Activated CD4-positive, alpha-beta T cell treated with anti-CD3 and anti-CD28 coated beads, Interleukin-2, amount 10 ng/mL, durations not matched to agents 24 days and 14 days (primary cell): ENCODE results near the gene USP40. TPM values are rescaled to one million over a fixed set of nuclear protein-coding genes. Genes with fewer than 3 reads are reported as not detected.
"Not testable (repeated sequence)": the region's sequence is repeated elsewhere in the genome, so short reads cannot be mapped to it uniquely, and the experiment has no call there.

Experiments
- DNase-seq: peaks from one replicate; pipeline ENCODE4 v3.0.0; 2022
- H3K27ac Mint-ChIP-seq: one replicate; pipeline ENCODE4 v1.8.0; 2022; ENCODE audit warnings: mild to moderate bottlenecking, mixed read lengths
- H3K27me3 Mint-ChIP-seq: one replicate; pipeline ENCODE4 v1.8.0; 2022; ENCODE audit warnings: mixed read lengths
- H3K36me3 Mint-ChIP-seq: one replicate; pipeline ENCODE4 v1.8.0; 2022; ENCODE audit warnings: low read depth, mild to moderate bottlenecking, mixed read lengths
- H3K4me1 Mint-ChIP-seq: one replicate; pipeline ENCODE4 v1.8.0; 2021; ENCODE audit warnings: mixed read lengths
- H3K4me3 Mint-ChIP-seq: one replicate; pipeline ENCODE4 v1.8.0; 2022; ENCODE audit warnings: mild to moderate bottlenecking, moderate library complexity, mixed read lengths
- H3K9me3 Mint-ChIP-seq: one replicate; pipeline ENCODE4 v1.8.0; 2021; ENCODE audit warnings: mixed read lengths
- intact Hi-C: fragments of 100-400 bp; cut with micrococcal nuclease; formaldehyde crosslinking; loops from one replicate; pipeline ENCODE4 v1.15.1; 2023
- total RNA-seq: library from RNA; stranded (reverse); gene quantifications from 2 replicates; pipeline ENCODE4 v1.2.3, GENCODE V29; 2022

USP40 gene, protein sequence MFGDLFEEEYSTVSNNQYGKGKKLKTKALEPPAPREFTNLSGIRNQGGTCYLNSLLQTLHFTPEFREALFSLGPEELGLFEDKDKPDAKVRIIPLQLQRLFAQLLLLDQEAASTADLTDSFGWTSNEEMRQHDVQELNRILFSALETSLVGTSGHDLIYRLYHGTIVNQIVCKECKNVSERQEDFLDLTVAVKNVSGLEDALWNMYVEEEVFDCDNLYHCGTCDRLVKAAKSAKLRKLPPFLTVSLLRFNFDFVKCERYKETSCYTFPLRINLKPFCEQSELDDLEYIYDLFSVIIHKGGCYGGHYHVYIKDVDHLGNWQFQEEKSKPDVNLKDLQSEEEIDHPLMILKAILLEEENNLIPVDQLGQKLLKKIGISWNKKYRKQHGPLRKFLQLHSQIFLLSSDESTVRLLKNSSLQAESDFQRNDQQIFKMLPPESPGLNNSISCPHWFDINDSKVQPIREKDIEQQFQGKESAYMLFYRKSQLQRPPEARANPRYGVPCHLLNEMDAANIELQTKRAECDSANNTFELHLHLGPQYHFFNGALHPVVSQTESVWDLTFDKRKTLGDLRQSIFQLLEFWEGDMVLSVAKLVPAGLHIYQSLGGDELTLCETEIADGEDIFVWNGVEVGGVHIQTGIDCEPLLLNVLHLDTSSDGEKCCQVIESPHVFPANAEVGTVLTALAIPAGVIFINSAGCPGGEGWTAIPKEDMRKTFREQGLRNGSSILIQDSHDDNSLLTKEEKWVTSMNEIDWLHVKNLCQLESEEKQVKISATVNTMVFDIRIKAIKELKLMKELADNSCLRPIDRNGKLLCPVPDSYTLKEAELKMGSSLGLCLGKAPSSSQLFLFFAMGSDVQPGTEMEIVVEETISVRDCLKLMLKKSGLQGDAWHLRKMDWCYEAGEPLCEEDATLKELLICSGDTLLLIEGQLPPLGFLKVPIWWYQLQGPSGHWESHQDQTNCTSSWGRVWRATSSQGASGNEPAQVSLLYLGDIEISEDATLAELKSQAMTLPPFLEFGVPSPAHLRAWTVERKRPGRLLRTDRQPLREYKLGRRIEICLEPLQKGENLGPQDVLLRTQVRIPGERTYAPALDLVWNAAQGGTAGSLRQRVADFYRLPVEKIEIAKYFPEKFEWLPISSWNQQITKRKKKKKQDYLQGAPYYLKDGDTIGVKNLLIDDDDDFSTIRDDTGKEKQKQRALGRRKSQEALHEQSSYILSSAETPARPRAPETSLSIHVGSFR
- total RNA-seq = 11.3 and 12.8 TPM in 2 replicates

DNA sequence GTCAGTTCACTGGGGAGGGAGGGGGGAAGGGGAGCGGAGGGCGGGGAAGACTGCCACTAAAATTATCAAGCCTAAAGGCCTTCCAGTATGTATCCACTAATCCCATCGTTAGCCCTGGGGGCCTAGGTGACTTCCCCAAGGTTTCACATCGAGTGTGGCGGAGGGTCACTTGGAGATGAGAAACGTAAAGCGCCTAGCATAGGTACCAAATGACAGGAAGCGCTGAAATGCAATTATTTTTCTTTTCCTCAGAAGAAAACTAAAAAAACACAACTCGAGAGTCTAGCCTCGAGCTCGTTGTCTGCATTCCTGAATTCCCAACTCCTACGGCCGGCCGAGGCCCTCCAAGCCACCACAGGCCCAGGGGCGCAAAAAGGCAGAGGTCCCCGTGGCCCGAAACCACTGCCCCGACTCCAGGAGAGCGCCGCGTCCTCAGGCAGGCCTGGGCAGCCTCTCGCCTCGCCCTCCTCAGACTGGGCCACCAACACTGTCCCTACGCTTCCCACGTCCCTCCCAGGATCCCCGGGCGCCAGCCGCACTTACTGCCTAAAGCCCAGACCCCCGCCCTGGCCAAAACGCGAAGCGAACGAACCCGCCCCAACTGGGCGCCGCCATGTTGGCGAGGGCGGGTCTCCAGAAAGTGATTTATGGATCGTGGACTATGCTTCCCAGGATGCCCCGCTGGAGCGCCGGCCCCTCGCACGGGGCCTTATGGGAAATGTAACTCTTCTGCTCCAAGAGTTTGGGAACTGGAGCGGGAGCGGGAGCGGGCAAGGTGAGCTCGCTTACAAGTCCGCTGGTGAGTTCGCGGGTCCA is at the start of gene USP40:
Gene USP40, minus strand, starts transcription at position 642 of the 816 bp plus-strand sequence. CDS start 1,228 bp downstream, outside the sequence.
- H3K9me3 Mint-ChIP-seq = no peaks in the 10 kb centered on the region
- peak within 1 kb of the TSS; percentile 95 for H3K27ac Mint-ChIP-seq
- H3K27me3 Mint-ChIP-seq = peaks cover 22% of the 10 kb centered on the region
- H3K36me3 Mint-ChIP-seq = peaks cover 4% of the 10 kb centered on the region
- DNase-seq = peak; percentile 87
- intact Hi-C loops = loop anchor here (10.0 kb wide), 1 partner anchor 1952 kb away; no protein-coding TSS in a partner anchor
- peaks cover 12% of the 10 kb centered on the region for H3K4me1 Mint-ChIP-seq
- peak within 1 kb of the TSS; percentile 95 for H3K4me3 Mint-ChIP-seq

DNA sequence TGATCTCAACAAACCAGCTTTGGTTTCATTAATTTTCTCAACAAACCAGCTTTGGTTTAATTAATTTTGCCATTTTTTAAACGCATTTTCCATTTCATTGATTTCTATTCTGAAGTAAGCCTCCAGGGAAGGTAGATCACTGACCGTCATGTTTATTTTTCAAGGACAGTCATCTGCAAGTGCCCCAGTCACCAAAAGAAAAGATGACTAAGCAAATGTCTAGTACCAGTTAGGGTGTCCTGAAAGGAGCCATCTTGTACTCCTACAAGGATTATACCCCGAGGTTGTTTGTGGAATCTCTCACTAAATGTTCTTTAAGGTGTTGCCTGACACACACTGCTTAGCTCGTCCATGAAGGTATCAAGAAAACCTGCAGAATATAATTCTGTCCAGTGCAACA is 44.7 kb upstream of the USP40 start:
- no peak overlapping the region for H3K4me3 Mint-ChIP-seq
- H3K4me1 Mint-ChIP-seq = no peaks in the 10 kb centered on the region
- no peak overlapping the region for H3K27ac Mint-ChIP-seq

DNA sequence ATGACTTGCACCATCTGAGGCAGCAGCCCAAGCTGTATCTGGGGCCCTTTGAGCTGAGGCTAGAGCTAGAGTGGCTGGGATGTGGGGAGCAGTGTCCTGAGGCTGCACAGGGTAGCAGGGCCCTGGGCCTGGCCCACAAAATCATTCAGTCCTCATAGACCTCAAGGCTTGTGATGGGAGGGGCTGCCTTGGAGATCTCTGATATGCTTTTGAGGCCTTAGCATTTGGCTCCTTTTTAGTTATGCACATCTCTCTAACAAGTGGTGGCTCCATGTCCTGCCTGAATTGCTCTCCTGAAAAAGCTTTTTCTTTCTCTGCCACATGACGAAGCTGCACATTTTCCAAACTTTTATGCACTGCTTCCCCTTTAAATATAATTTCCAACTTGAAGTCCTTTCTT is 39.1 kb upstream of the USP40 start:
- no peak for DNase-seq
- peaks cover 8% of the 10 kb centered on the region for H3K27me3 Mint-ChIP-seq
- no peaks in the 10 kb centered on the region for H3K9me3 Mint-ChIP-seq
- intact Hi-C loops = no loop called here
- H3K36me3 Mint-ChIP-seq = no peaks in the 10 kb centered on the region
- no peak overlapping the region for H3K27ac Mint-ChIP-seq
- no peak overlapping the region for H3K4me3 Mint-ChIP-seq
- H3K4me1 Mint-ChIP-seq = no peaks in the 10 kb centered on the region

More for the DNA sequence above, 44.7 kb upstream of the USP40 start:
- Mint-ChIP-seq H3K9me3 (peaks cover 29% of the 10 kb centered on the region), H3K36me3 (no peaks in the 10 kb centered on the region), H3K27me3 (peaks cover 19% of the 10 kb centered on the region)
- intact Hi-C loops = no loop called here
- no peak for DNase-seq

DNA sequence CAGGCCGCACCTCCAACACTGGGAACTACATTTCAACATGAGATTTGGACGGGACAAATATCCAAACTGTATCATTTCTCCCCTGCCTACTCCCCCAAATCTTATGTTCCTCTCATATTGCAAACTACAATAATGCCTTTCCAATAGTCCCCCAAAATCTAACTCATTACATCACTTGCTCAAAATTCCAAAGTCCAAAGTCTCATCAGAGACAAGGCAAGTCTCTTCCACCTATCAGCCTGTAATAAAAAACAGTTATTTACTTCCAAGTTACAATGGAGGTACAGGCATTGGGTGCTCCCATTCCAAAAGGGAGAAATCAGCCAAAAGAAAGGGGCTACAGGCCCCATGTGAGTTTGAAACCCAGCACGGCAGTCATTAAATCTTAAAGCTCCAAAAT is 38.2 kb upstream of the USP40 start:
- Mint-ChIP-seq H3K36me3 (no peaks in the 10 kb centered on the region), H3K27ac (no peak overlapping the region), H3K9me3 (no peaks in the 10 kb centered on the region), H3K4me1 (no peaks in the 10 kb centered on the region), H3K4me3 (no peak overlapping the region), H3K27me3 (peaks cover 11% of the 10 kb centered on the region)
- intact Hi-C loops = no loop called here
- no peak for DNase-seq

DNA sequence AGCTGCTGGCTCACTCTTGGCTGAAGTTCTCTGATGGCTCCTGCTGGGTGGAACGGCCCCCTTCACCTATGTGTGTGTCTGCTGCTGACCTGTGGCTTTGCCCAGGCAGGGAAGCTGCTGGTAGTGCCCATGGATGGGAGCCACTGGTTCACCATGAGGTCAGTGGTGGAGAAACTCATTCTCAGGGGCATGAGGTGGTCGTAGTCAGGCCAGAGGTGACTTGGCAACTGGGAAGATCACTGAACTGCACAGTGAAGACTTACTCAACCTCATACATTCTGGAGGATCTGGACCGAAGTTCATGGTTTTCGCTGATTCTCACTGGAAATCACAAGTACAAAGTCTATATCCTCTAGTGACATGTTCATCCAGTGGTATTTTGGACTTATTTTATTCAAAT is 36.9 kb upstream of the USP40 start:
- no peaks in the 10 kb centered on the region for H3K36me3 Mint-ChIP-seq
- no peaks in the 10 kb centered on the region for H3K4me1 Mint-ChIP-seq
- no peak overlapping the region for H3K27ac Mint-ChIP-seq
- no peak for DNase-seq
- no peaks in the 10 kb centered on the region for H3K9me3 Mint-ChIP-seq
- intact Hi-C loops = no loop called here
- H3K4me3 Mint-ChIP-seq = no peak overlapping the region
- H3K27me3 Mint-ChIP-seq = peaks cover 15% of the 10 kb centered on the region

DNA sequence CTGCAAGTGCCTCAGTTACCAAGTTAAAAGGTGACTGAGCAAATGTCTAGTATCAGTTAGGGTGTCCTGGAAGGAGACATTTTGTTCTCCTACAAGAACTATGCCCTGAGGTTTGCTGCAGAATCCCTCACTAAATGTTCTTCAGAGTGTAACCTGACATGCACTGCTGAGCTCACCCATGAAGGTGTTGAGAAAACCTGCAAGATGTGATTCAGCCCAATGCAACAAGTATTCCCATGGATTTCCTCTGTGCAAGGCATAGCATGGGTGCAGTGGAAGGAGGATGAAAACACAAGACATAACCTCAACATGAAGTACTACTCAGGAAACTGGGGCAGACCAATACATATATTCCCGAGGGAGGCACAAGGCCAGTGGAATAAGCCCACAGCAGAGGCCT is 35.5 kb upstream of the USP40 start:
- Mint-ChIP-seq H3K27ac (no peak overlapping the region), H3K9me3 (no peaks in the 10 kb centered on the region), H3K4me1 (no peaks in the 10 kb centered on the region), H3K4me3 (no peak overlapping the region), H3K27me3 (peaks cover 14% of the 10 kb centered on the region), H3K36me3 (no peaks in the 10 kb centered on the region)
- intact Hi-C loops = no loop called here
- DNase-seq = peak; percentile 35

DNA sequence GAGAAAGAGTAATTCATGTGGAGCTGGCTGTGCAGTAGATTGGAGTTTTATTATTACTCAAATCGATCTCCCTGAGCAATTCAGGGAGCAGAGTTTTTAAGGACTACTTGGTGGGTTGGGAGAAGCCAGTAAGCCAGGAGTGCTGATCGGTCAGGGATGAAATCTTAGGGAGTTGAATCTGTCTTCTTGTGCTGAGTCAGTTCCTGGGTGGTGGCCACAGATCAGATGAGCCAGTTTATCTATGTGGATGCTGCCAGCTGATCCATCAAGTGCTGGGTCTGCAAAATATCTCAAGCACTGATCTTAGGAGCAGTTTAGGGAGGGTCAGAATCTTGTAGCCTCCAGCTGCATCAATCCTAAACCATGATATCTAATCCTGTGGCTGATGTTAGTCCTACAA is 33.8 kb upstream of the USP40 start:
- intact Hi-C loops = no loop called here
- Mint-ChIP-seq H3K36me3 (no peaks in the 10 kb centered on the region), H3K27ac (no peak overlapping the region), H3K4me1 (no peaks in the 10 kb centered on the region), H3K4me3 (no peak overlapping the region), H3K27me3 (peaks cover 14% of the 10 kb centered on the region), H3K9me3 (no peaks in the 10 kb centered on the region)
- peak; percentile 34 for DNase-seq

DNA sequence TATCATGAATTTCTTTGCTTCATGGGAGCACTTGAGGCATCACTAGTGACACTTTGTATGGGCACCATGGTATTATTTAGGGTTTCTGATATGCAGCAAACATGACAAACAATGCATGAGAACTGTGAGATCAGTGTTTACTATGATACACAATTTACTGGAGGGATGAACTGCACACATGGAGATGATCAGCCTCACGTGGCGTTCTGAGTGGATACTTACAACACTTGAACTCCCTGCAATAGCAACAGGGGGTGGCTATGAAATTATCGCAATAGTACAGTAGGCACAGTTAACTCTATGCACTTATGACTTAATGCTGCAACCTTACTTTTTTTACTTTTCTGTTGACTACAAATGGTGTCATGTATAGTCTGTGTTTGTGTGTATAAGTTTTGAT is 32.4 kb upstream of the USP40 start:
- Mint-ChIP-seq H3K9me3 (no peaks in the 10 kb centered on the region), H3K27me3 (peaks cover 14% of the 10 kb centered on the region), H3K4me1 (no peaks in the 10 kb centered on the region), H3K4me3 (no peak overlapping the region), H3K36me3 (no peaks in the 10 kb centered on the region), H3K27ac (no peak overlapping the region)
- no peak for DNase-seq
- intact Hi-C loops = no loop called here

DNA sequence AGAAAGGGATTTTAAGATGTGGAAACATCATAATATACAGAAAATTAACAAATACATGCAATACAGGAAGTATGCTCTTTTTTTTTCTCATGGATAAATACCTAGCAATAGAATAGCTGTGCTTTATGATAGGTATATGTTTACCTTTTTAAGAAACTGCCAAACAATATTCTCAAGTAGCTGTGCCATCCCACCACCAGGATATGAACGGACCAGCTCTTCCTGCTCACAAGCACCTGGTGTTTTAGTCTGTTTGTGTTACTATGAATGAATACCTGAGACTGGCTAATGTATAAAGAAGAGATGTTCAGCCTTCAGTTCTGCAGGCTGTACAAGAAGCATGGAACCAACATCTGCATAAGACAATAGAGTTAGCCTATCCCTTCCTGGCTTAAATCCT is 30.9 kb upstream of the USP40 start:
- Mint-ChIP-seq H3K4me3 (no peak overlapping the region), H3K27me3 (peaks cover 16% of the 10 kb centered on the region), H3K9me3 (no peaks in the 10 kb centered on the region), H3K36me3 (no peaks in the 10 kb centered on the region), H3K4me1 (no peaks in the 10 kb centered on the region), H3K27ac (no peak overlapping the region)
- DNase-seq = no peak
- intact Hi-C loops = no loop called here

DNA sequence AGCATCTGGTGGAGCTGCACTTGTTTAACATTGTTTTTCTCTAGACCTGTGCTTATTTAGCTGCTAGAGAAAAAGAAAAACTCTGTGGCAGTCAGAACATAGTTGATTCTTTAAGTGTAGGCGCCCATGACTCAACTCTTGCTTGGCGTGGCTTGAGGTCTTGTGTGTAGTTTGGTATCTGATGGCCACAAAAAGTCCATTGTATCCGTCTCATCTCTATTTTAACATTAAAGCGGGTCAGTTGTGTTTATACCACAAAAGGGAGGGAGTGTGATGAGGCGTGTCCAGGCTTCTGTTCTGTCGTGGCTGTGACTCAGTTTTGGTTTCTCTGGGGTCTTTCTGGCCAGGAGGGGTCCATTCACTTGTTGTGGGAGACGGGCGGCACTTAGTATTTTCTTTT is 26.6 kb upstream of the USP40 start:
- no peaks in the 10 kb centered on the region for H3K4me1 Mint-ChIP-seq
- peaks cover 9% of the 10 kb centered on the region for H3K27me3 Mint-ChIP-seq
- H3K9me3 Mint-ChIP-seq = no peaks in the 10 kb centered on the region
- H3K27ac Mint-ChIP-seq = no peak overlapping the region
- H3K4me3 Mint-ChIP-seq = no peak overlapping the region
- H3K36me3 Mint-ChIP-seq = no peaks in the 10 kb centered on the region
- intact Hi-C loops = no loop called here
- DNase-seq = no peak

DNA sequence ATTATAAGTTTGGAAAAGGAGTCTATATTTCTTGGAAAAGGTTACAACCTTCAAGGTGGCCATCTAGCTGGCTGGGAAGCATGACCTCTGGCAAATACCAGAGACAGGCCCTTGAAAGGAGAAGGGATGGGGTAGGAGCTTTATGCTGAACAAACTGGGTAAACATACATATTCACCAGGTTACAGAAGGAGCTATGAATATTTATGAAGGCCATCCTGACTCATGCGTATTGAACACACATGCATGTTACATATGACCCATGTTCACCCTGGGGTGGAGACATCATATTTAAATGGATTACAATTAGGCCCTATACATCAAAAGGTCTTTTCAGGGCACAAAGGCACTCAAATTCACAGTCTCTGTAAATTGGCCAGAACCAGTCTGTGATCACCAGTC is 26.1 kb upstream of the USP40 start:
- DNase-seq, H3K36me3 Mint-ChIP-seq, intact Hi-C loops, H3K9me3 Mint-ChIP-seq, H3K27ac Mint-ChIP-seq, H3K4me1 Mint-ChIP-seq, H3K27me3 Mint-ChIP-seq, H3K4me3 Mint-ChIP-seq: not testable (repeated sequence)

DNA sequence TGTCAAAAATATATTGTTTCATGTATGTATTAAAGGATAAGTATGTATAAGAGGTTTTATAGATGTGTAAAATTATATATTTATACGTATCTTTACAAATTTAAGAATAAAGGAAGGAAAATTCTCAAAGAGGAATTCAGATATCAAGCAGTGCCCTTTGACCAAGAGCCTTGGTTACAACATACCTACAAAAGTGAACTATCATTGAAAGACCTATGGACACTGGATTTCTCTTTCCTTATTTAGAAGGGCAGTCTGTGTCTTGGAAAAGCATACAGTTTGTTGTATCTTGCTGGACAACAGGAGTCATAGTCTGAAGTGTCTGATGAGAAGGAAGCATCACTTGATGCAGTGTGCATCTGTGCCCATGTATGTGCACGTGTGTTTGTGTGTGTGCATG is 21.8 kb upstream of the USP40 start:
- Mint-ChIP-seq H3K36me3 (no peaks in the 10 kb centered on the region), H3K27me3 (peaks cover 24% of the 10 kb centered on the region), H3K9me3 (peaks cover 6% of the 10 kb centered on the region), H3K27ac (no peak overlapping the region), H3K4me3 (no peak overlapping the region), H3K4me1 (no peaks in the 10 kb centered on the region)
- DNase-seq = no peak
- intact Hi-C loops = no loop called here

DNA sequence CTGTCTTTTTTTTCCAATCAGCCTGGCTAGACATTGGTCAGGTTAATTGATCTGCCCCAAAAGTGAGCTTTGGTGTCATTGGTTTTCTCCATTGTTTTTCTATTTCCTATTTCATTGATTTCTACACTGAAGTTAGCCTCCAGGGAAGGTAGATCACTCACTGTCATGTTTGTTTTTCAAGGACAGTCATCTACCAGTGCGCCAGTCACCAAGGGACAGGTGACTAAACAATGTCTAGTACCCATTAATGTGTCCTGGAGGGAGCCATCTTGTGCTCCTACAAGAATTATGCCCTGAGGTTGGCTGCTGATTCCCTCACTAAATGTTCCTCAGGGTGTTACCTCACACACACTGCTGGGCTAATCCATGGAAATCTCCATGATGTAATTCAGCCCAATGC is 17.6 kb upstream of the USP40 start:
- no peaks in the 10 kb centered on the region for H3K36me3 Mint-ChIP-seq
- H3K27me3 Mint-ChIP-seq = peaks cover 21% of the 10 kb centered on the region
- H3K9me3 Mint-ChIP-seq = peaks cover 6% of the 10 kb centered on the region
- H3K4me3 Mint-ChIP-seq = no peak overlapping the region
- DNase-seq = no peak
- intact Hi-C loops = no loop called here
- no peaks in the 10 kb centered on the region for H3K4me1 Mint-ChIP-seq
- H3K27ac Mint-ChIP-seq = no peak overlapping the region
